IPS-NIHi7 (cell line): Measurements from ENCODE around the gene KIAA1614.

Experiments
- DNase-seq: peaks from one replicate; pipeline ENCODE4 v3.0.0; 2012; ENCODE audit warnings: mixed read lengths; ENCODE audit errors: extremely low spot score

Gene KIAA1614

GRCh38 chr1:180925471-180926051 is 12.9 kb downstream of the KIAA1614 start:
- DNase-seq = no peak

GRCh38 chr1:180926164-180926981 is 13.7 kb downstream of the KIAA1614 start:
- no peak for DNase-seq

GRCh38 chr1:180927348-180927747 is 14.7 kb downstream of the KIAA1614 start:
- no peak for DNase-seq

GRCh38 chr1:180927841-180928240 is 15.1 kb downstream of the KIAA1614 start:
- no peak for DNase-seq

- DNase-seq = no peak
These were observed 15.9 kb downstream of the KIAA1614 start for GRCh38 chr1:180928331-180929230.

GRCh38 chr1:180929389-180929788 is 16.7 kb downstream of the KIAA1614 start:
- no peak for DNase-seq

GRCh38 chr1:180930687-180931086 is 18.0 kb downstream of the KIAA1614 start:
- no peak for DNase-seq

- DNase-seq = no peak
These were observed 18.8 kb downstream of the KIAA1614 start for GRCh38 chr1:180931529-180931928.

- no peak for DNase-seq
These were observed 19.7 kb downstream of the KIAA1614 start for GRCh38 chr1:180932378-180932777.

GRCh38 chr1:180933141-180933540 is 20.4 kb downstream of the KIAA1614 start:
- no peak for DNase-seq

- DNase-seq = no peak
These were observed 21.9 kb downstream of the KIAA1614 start for GRCh38 chr1:180934563-180934962.

GRCh38 chr1:180935326-180936109 is 22.8 kb downstream of the KIAA1614 start:
- peak; percentile 63 for DNase-seq

- no peak for DNase-seq
These were observed 23.7 kb downstream of the KIAA1614 start for GRCh38 chr1:180936110-180937011.

- DNase-seq = no peak
These were observed 24.3 kb downstream of the KIAA1614 start for GRCh38 chr1:180937012-180937372.

- DNase-seq = no peak
These were observed 25.0 kb downstream of the KIAA1614 start for GRCh38 chr1:180937624-180938225.

- DNase-seq = no peak
These were observed 26.5 kb downstream of the KIAA1614 start for GRCh38 chr1:180939073-180939710.

GRCh38 chr1:180939711-180940103 is 27.0 kb downstream of the KIAA1614 start:
- DNase-seq = no peak

GRCh38 chr1:180940445-180940844 is 27.7 kb downstream of the KIAA1614 start:
- DNase-seq = no peak

- no peak for DNase-seq
These were observed 29.0 kb downstream of the KIAA1614 start for GRCh38 chr1:180941518-180942275.
